Adipose tissue (tissue), 3 donors: Measurements from ENCODE around the gene IL13RA2. TPM values are rescaled to one million over a fixed set of nuclear protein-coding genes. Genes with fewer than 3 reads are reported as not detected.

Experiments used
- H3K27ac ChIP-seq: one replicate; pipeline ENCODE4 v1.5.1; 2013; ENCODE audit warnings: low read depth, low read length
- WGBS, 3 donors: extraction: QIAGEN DNeasy Blood & Tissue Kit; methylation state at CpG; one replicate each; pipeline ENCODE4 v1.1.7; 2013; 5-methylcytosine and 5-hydroxymethylcytosine counted together
- polyA plus RNA-seq, 3 donors: library from polyadenylated mRNA; stranded (reverse); fragments of 200-250 nt; gene quantifications; one replicate each; pipeline ENCODE4 v1.2.3, GENCODE V29; 2013
- donor health status: healthy with polysubstance abuse.
- donor health status: Bipolar disorder and iron deficiency.
- donor health status: healthy.

Gene IL13RA2
- polyA plus RNA-seq, result under 1 TPM in 2 of 3 donors, not detected in 1; 0.45 to 0.82 TPM

DNA sequence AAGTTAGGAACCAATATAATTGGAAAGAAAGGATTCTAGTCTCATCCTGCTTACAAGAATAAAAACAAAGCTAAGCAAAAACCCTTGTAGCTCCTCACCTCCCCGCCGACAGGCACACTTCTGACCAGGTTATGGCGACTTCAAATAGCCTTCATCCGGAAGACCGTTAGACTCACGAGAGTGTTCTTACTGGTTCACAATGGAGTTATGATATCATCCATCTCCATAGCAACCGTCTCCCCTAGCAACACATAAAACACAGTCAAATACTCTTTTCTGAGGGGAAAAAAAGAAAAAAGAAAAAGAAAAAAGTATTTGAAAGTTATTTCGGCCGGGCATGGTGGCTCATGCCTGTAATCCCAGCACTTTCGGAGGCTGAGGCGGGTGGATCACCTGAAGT is at the start of gene IL13RA2:
TSS of gene IL13RA2 (minus strand) at position 162 of the 400 bp plus-strand sequence. CDS start 347 bp downstream, outside the sequence.
- no peak within 1 kb of the TSS for H3K27ac ChIP-seq
- 75 to 90% (median 85%) methylated on average over 11 of the region's 11 CpGs for WGBS, 3 donors

GRCh38 chrX:115065304-115065703 is 47.9 kb upstream of the IL13RA2 start:
- no peak overlapping the region for H3K27ac ChIP-seq

- WGBS, 3 donors, result 7 to 31% (median 23%) methylated on average over 2 of the region's 2 CpGs
- no peak overlapping the region for H3K27ac ChIP-seq
Observed at GRCh38 chrX:115060013-115060412, 42.6 kb upstream of the IL13RA2 start.

DNA sequence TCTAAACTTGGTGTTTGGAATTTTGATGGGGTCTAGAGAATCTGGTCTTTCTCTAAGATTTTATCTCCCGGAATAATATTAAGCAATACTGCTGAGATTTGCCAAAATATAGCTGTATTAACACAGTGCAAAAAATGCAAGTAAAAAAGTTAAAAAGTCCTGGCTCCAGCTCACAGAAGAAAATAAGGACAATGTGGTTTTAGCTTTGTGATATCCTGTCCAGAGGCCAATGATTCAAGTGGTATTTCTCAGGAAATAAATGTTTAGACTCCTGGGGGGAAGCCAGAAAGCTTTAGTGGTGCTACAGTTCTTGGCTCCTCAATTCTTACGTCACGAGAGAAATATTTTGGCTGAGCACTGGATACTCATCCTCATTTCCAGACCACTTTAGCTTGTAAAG is 40.9 kb upstream of the IL13RA2 start:
- no peak overlapping the region for H3K27ac ChIP-seq
- WGBS, 3 donors, result 18 to 53% (median 38%) methylated on average over 3 of the region's 3 CpGs

- no peak overlapping the region for H3K27ac ChIP-seq
- WGBS, 3 donors, result 68 to 91% (median 69%) methylated on average over 3 of the region's 3 CpGs
Observed at GRCh38 chrX:115054876-115055275, 37.5 kb upstream of the IL13RA2 start.

DNA sequence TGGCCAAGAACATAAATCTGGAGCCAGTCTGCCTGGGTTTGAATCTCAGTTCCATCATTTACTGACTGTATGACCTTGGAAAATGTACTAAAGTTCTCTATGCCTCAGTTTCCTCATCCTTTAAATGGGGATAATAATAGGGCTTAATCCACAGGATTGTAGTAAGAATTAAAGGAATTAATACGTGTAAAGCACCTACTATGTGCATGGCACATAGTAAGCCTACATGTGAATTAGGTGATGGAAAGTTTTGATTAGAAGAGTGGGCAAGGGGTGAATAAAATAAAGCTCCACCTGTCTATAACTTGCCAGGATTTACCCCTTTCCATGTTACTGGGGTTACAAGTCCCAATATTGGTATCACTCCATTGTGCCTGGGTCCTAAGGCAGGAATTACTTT is 35.8 kb upstream of the IL13RA2 start:
- 17 to 58% (median 35%) methylated on average over 1 of the region's 1 CpG for WGBS, 3 donors
- H3K27ac ChIP-seq, result no peak overlapping the region

- H3K27ac ChIP-seq, result no peak overlapping the region
Observed at GRCh38 chrX:115047715-115048114, 30.3 kb upstream of the IL13RA2 start.

- no peak overlapping the region for H3K27ac ChIP-seq
Observed at GRCh38 chrX:115047181-115047580, 29.8 kb upstream of the IL13RA2 start.

DNA sequence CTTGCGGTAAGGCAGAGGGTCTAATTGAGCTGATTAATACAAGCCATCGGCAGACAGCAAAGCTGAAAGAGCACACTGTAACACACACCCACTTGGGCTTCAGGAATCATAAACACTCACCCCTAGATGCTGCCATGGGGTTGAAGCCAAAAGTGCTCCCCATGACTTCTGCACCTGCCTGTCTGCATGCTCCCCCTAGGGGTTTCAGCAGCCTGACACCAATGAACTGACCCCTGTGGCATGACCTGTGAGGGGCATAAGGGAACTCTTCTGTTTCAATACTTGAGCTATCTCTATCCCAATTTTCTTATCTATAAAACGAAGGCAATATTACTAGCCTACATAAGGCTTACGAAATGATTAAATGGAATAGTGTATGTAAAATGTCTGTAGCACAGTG is 23.0 kb upstream of the IL13RA2 start:
- WGBS, 3 donors, result 76 to 93% (median 81%) methylated on average over 4 of the region's 4 CpGs
- H3K27ac ChIP-seq, result no peak overlapping the region

DNA sequence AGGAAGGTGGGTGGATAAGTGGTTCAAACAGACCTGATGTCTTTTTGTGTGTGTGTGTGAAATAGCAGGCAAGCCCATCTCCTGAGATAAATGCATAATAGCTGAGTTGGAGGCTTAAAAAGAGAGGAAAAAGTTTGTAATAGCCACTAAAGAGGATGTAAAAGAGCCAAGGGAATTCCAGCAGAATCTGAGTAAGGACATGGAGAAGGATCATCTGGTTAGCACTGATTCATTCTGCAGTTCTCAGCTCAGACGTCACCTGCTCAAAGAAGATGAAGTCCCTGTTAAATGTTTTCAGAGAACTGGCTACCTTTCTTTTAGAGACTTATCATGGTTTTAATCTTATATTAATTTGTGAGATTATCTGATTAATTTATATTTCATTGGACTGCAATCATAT is 21.0 kb upstream of the IL13RA2 start:
- 45 to 62% (median 56%) methylated on average over 1 of the region's 1 CpG for WGBS, 3 donors
- H3K27ac ChIP-seq, result no peak overlapping the region

DNA sequence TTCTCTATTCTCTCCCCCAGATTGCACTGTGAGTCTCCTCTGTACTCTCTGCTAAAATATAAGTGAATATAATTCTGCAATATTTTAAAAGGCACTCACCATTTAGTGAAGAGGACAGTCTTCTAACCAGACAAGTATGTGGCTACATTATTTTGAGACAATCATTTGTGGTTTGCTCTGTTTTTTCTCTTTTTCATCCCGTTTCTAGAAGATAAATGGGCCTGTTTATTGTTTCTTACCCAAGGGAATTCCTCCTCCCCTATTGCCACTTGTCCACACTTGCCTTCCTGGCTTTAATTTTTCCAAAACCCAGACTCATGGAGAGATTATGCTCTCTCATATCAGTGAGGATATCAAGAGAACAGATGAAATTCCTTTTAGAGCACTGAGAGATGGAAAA is 18.6 kb upstream of the IL13RA2 start:
- 29 to 46% (median 43%) methylated on average over 1 of the region's 1 CpG for WGBS, 3 donors
- H3K27ac ChIP-seq, result no peak overlapping the region

DNA sequence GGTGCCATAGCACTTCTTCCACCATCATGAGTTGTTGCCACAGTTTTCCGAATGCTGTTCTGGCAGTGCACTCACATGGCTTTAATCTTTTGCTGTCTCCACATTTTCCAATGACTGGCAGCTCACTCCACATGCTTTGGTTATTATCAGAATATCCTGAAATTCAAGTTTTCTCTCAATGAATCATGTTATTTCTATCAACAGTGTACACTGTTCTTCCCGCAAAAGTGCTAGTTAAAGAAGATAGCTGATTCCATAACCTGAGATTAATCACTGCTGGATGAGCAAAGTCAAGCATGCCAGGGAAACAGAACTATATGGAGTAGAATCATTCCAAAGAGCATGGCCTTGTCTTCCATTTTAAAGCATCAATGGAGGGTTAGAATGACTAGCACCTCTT is 14.6 kb upstream of the IL13RA2 start:
- WGBS, 3 donors, result 68 to 87% (median 83%) methylated on average over 2 of the region's 2 CpGs

GRCh38 chrX:115030625-115031024 is 13.2 kb upstream of the IL13RA2 start:
- H3K27ac ChIP-seq, result no peak overlapping the region

More for the DNA sequence above, 14.6 kb upstream of the IL13RA2 start:
- no peak overlapping the region for H3K27ac ChIP-seq

GRCh38 chrX:115029869-115030570 is 12.6 kb upstream of the IL13RA2 start:
- 22 to 59% (median 34%) methylated on average over 5 of the region's 5 CpGs for WGBS, 3 donors
- no peak overlapping the region for H3K27ac ChIP-seq

More at GRCh38 chrX:115030625-115031024, 13.2 kb upstream of the IL13RA2 start:
- WGBS, 3 donors, result 17 to 66% (median 63%) methylated on average over 2 of the region's 2 CpGs

DNA sequence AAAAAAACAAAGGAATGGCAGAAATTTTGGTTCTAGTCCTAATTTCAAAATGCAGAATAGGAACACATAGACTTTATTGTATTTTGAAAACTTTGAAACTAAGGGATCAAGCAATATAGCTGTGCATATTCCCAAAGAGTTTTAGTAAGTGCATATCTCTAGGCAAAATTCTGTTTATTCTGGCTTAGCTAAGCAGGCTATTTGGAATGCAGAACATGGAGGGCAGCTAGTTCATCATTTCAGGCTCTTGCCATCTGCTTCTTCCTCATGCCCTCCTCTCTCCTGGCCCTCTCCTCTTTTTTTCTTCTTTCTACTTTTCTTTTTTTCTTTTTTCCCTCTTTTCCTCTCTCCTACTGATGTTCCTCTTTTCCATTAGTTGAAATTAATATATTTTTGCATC is 12.0 kb upstream of the IL13RA2 start:
- H3K27ac ChIP-seq, result no peak overlapping the region

GRCh38 chrX:115023811-115024210 is 6.4 kb upstream of the IL13RA2 start:
- no peak overlapping the region for H3K27ac ChIP-seq
- 76 to 82% (median 81%) methylated on average over 3 of the region's 3 CpGs for WGBS, 3 donors

- WGBS, 3 donors, result 9 to 43% (median 24%) methylated on average over 2 of the region's 2 CpGs
- H3K27ac ChIP-seq, result no peak overlapping the region
Observed at GRCh38 chrX:115023139-115023538, 5.7 kb upstream of the IL13RA2 start.

DNA sequence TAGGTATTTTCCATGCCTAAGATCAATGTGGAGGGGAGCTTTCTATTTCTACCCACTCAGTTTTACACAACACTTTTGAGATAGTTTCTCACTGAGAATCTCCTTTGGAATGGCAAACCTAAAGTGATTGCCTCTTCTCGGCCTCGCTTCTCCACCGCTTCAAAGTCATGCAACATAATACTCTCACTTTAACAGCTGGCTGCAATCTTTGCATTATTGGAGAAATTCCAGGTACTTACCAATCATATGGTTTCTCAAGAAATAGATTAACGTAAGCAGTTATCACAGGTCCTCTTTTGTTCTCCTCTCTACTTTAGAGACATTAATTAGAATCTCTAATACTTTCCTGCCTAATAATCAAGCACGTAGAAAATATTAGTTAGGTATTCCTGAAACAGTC is 3.7 kb upstream of the IL13RA2 start:
- 71 to 84% (median 75%) methylated on average over 5 of the region's 5 CpGs for WGBS, 3 donors
- no peak overlapping the region for H3K27ac ChIP-seq

DNA sequence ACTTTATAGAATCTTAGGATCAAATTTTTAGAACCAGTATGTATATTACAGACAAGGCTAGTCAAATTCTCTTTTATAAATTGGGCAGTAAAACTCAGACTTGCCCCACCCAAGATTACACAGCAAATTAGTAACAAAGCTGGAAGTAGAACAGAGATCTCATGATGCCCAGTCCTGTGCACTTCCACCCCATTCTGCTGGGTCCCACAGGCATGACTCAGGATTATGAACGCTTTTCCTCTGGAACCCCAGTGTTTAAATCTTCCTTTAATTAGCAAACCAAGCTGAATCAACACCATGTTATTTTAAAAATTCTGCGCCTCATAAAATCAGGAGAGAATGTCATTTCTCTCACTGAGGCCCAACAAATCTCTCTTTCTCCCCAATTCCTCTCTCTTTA is 1.5 kb upstream of the IL13RA2 start:
- WGBS, 3 donors, result 66 to 78% (median 75%) methylated on average over 2 of the region's 2 CpGs
- H3K27ac ChIP-seq, result no peak overlapping the region

DNA sequence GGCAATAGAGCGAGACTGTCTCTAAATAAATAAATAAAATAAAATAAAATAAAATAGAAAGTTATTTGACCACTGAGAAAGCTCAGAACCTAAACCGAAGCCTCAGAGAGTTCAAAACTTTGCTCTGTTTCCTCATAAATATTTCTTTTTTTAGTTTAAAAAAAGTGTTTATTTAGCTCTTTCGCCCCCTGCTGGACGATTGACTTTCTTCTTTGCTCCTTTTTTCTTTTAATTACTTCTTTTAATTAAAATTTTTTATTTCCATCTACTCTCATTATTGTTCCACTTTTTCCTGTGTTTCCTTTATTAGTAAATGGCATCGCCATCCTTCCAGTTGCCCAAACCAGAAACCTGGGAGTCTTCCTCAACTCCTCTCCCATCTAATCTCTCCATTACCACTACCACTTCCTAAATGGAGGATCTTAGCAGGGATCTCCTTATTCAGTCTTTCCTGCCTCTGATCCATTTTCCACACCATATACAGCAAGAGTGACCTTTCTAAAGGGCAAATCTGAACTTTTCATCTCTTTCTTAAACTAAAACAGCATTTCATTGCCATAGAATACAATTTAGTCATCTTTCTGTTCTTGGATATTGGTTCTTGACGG is 728 bp upstream of the IL13RA2 start:
- 46 to 69% (median 49%) methylated on average over 6 of the region's 6 CpGs for WGBS, 3 donors
- no peak overlapping the region for H3K27ac ChIP-seq
